HepG2 (cell line): Measurements from ENCODE around the gene ADGRD1.

Source experiments
- BORCS8-MEF2B ChIP-seq: sonication (generic); formaldehyde crosslinking; IDR thresholded peaks from 2 replicates; pipeline ENCODE4 v1.8.0; 2022; ENCODE audit warnings: mild to moderate bottlenecking, missing genetic modification reagents
- KAT8 ChIP-seq: IDR thresholded peaks from 2 replicates; pipeline ENCODE4 v1.6.1; 2016; ENCODE audit warnings: missing genetic modification reagents, missing compliant biosample characterization
- POLR2G ChIP-seq: fragments of 200-400 bp; formaldehyde crosslinking; IDR thresholded peaks from 2 replicates; pipeline ENCODE4 v1.6.1; 2018; ENCODE audit warnings: mild to moderate bottlenecking, low read depth, low read length, moderate library complexity
- TF ChIP-seq, protein P1 (sequence below): sonication (generic); formaldehyde crosslinking; IDR thresholded peaks from 2 replicates; pipeline ENCODE4 v1.4.0; 2020; ENCODE audit warnings: missing genetic modification reagents
- TF ChIP-seq, protein P2 (sequence below): sonication (generic); formaldehyde crosslinking; IDR thresholded peaks from 2 replicates; pipeline ENCODE4 v1.4.0; 2020; ENCODE audit warnings: missing genetic modification reagents
- TF ChIP-seq, protein P3 (sequence below): sonication (generic); formaldehyde crosslinking; IDR thresholded peaks from 2 replicates; pipeline ENCODE4 v1.5.0; 2020; ENCODE audit warnings: mild to moderate bottlenecking, missing genetic modification reagents, moderate library complexity
- TF ChIP-seq, protein P4 (sequence below): sonication (generic); formaldehyde crosslinking; IDR thresholded peaks from 2 replicates; pipeline ENCODE4 v1.8.1; 2022; ENCODE audit warnings: mild to moderate bottlenecking, missing genetic modification reagents

DNA sequence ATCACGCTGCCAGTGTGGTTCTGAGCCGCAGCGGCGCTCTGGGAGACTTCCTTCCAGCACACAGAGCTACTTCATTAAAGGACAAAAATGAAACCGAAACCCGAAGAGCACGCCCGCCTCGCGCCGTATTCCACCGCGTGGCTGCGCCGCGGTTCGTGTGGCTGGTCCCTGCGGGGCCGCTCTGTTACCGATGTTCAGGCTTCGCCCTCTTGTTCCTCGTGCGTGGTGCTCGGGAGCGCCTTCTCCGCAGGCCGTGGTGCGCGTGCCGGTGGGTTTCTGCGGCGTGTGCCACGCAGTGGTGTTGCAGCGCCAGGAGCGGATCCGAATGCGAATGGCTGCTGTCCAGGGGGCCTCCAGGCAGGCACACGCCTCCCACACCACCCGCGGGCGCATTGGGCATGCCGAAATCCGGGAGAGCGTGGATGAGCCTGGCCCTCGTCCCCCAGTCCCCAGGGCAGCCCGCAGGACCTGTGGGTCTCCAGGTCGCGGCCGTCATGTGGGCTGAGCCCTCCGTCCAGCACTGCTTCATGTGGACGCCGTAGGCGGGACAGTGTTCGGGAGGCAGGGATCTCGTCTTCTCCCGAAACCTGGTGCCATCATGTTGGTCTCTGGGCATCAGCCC, 91.2 kb downstream of the ADGRD1 start:
- TF ChIP-seq, protein P1, sequence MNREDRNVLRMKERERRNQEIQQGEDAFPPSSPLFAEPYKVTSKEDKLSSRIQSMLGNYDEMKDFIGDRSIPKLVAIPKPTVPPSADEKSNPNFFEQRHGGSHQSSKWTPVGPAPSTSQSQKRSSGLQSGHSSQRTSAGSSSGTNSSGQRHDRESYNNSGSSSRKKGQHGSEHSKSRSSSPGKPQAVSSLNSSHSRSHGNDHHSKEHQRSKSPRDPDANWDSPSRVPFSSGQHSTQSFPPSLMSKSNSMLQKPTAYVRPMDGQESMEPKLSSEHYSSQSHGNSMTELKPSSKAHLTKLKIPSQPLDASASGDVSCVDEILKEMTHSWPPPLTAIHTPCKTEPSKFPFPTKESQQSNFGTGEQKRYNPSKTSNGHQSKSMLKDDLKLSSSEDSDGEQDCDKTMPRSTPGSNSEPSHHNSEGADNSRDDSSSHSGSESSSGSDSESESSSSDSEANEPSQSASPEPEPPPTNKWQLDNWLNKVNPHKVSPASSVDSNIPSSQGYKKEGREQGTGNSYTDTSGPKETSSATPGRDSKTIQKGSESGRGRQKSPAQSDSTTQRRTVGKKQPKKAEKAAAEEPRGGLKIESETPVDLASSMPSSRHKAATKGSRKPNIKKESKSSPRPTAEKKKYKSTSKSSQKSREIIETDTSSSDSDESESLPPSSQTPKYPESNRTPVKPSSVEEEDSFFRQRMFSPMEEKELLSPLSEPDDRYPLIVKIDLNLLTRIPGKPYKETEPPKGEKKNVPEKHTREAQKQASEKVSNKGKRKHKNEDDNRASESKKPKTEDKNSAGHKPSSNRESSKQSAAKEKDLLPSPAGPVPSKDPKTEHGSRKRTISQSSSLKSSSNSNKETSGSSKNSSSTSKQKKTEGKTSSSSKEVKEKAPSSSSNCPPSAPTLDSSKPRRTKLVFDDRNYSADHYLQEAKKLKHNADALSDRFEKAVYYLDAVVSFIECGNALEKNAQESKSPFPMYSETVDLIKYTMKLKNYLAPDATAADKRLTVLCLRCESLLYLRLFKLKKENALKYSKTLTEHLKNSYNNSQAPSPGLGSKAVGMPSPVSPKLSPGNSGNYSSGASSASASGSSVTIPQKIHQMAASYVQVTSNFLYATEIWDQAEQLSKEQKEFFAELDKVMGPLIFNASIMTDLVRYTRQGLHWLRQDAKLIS = no peak
- TF ChIP-seq POLR2G (no peak), KAT8 (CRISPR knock-in tag) (no peak), BORCS8-MEF2B (CRISPR knock-in tag) (no peak)
- TF ChIP-seq, protein P2, sequence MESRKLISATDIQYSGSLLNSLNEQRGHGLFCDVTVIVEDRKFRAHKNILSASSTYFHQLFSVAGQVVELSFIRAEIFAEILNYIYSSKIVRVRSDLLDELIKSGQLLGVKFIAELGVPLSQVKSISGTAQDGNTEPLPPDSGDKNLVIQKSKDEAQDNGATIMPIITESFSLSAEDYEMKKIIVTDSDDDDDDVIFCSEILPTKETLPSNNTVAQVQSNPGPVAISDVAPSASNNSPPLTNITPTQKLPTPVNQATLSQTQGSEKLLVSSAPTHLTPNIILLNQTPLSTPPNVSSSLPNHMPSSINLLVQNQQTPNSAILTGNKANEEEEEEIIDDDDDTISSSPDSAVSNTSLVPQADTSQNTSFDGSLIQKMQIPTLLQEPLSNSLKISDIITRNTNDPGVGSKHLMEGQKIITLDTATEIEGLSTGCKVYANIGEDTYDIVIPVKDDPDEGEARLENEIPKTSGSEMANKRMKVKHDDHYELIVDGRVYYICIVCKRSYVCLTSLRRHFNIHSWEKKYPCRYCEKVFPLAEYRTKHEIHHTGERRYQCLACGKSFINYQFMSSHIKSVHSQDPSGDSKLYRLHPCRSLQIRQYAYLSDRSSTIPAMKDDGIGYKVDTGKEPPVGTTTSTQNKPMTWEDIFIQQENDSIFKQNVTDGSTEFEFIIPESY (CRISPR knock-in tag) = no peak
- TF ChIP-seq, protein P3, sequence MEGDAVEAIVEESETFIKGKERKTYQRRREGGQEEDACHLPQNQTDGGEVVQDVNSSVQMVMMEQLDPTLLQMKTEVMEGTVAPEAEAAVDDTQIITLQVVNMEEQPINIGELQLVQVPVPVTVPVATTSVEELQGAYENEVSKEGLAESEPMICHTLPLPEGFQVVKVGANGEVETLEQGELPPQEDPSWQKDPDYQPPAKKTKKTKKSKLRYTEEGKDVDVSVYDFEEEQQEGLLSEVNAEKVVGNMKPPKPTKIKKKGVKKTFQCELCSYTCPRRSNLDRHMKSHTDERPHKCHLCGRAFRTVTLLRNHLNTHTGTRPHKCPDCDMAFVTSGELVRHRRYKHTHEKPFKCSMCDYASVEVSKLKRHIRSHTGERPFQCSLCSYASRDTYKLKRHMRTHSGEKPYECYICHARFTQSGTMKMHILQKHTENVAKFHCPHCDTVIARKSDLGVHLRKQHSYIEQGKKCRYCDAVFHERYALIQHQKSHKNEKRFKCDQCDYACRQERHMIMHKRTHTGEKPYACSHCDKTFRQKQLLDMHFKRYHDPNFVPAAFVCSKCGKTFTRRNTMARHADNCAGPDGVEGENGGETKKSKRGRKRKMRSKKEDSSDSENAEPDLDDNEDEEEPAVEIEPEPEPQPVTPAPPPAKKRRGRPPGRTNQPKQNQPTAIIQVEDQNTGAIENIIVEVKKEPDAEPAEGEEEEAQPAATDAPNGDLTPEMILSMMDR (CRISPR knock-in tag) = no peak
- TF ChIP-seq, protein P4, sequence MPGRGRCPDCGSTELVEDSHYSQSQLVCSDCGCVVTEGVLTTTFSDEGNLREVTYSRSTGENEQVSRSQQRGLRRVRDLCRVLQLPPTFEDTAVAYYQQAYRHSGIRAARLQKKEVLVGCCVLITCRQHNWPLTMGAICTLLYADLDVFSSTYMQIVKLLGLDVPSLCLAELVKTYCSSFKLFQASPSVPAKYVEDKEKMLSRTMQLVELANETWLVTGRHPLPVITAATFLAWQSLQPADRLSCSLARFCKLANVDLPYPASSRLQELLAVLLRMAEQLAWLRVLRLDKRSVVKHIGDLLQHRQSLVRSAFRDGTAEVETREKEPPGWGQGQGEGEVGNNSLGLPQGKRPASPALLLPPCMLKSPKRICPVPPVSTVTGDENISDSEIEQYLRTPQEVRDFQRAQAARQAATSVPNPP = no peak
